SK-N-SH (cell line): Measurements from ENCODE around the gene ATF4. TPM values are rescaled to one million over a fixed set of nuclear protein-coding genes. Genes with fewer than 3 reads are reported as not detected.

ENCODE experiments used
- CTCF ChIA-PET: fragments of 300-600, 350-600 bp; formaldehyde crosslinking; extraction: SDS; loops from one replicate; lab custom pipeline; 2021; lab: Yijun Ruan, JAX
- POLR2A ChIA-PET: fragments of 350-600 bp; sonication (Branson Sonifier 250); formaldehyde crosslinking; extraction: SDS; loops from one replicate; lab custom pipeline; 2020; ENCODE audit warnings: antibody characterized with exemption, inconsistent platforms; lab: Yijun Ruan, JAX
- DNase-seq: peaks from one replicate; pipeline ENCODE4 v3.0.0; 2012
- H2AFZ ChIP-seq: fragments of 200-600 bp; sonication (generic); 2 replicates; pipeline ENCODE4 v1.8.1; 2016; ENCODE audit warnings: antibody characterized with exemption, mild to moderate bottlenecking, low read depth
- H3F3A ChIP-seq: fragments of 200-600 bp; sonication (generic); replicated peaks from 2 replicates; pipeline ENCODE3; 2016; ENCODE audit warnings: antibody characterized with exemption, mild to moderate bottlenecking; ENCODE audit not compliant: insufficient read depth
- H3K27ac ChIP-seq, 2 experiments: fragments of 200-500 bp in 1 of 2; fragments of 200-600 bp in 1 of 2; sonication (Bioruptor generic) in 1 of 2; sonication (generic), shearing (Covaris generic) in 1 of 2; 2 replicates each; pipeline versions ENCODE4 v1.5.1 to v1.6.1; 2014 to 2016; ENCODE audit warnings: low read depth in 2 of 2, inconsistent platforms in 1 of 2, low read length in 1 of 2, mild to moderate bottlenecking in 1 of 2, mixed read lengths in 1 of 2
- H3K27me3 ChIP-seq: fragments of 200-600 bp; sonication (generic), shearing (Covaris generic); 2 replicates; pipeline ENCODE4 v1.6.1; 2016; ENCODE audit warnings: mixed run types; ENCODE audit not compliant: insufficient read depth
- H3K36me3 ChIP-seq, 2 experiments: fragments of 200-500 bp in 1 of 2; fragments of 200-600 bp in 1 of 2; sonication (Bioruptor generic) in 1 of 2; sonication (generic) in 1 of 2; replicated peaks in 1 of 2; 2 replicates each; pipeline versions ENCODE3 to v1.5.1; 2014 to 2016; ENCODE audit warnings: low read length in 1 of 2, mild to moderate bottlenecking in 1 of 2; ENCODE audit not compliant: insufficient read depth in 2 of 2, control insufficient read depth in 1 of 2
- H3K4me1 ChIP-seq, 2 experiments: fragments of 200-500 bp in 1 of 2; fragments of 200-600 bp in 1 of 2; sonication (Bioruptor generic) in 1 of 2; sonication (generic), shearing (Covaris generic) in 1 of 2; 2 replicates each; pipeline versions ENCODE4 v1.5.1 to v1.6.1; 2014 to 2016; ENCODE audit warnings: low read depth in 1 of 2, low read length in 1 of 2, mixed run types in 1 of 2; ENCODE audit not compliant: insufficient read depth in 2 of 2, control insufficient read depth in 1 of 2
- H3K4me2 ChIP-seq: fragments of 200-600 bp; sonication (generic), shearing (Covaris generic); 2 replicates; pipeline ENCODE4 v1.6.1; 2017; ENCODE audit warnings: mixed run types
- H3K4me3 ChIP-seq, 2 experiments: fragments of 200-500 bp in 1 of 2; fragments of 200-600 bp in 1 of 2; sonication (Bioruptor generic) in 1 of 2; sonication (generic), shearing (Covaris generic) in 1 of 2; 2 replicates each; pipeline versions ENCODE4 v1.5.1 to v1.8.1; 2014 to 2016; ENCODE audit warnings: low read depth in 2 of 2, inconsistent platforms in 1 of 2, low read length in 1 of 2, mild to moderate bottlenecking in 1 of 2, mixed read lengths in 1 of 2, moderate library complexity in 1 of 2
- H3K79me2 ChIP-seq: fragments of 200-600 bp; sonication (generic); 2 replicates; pipeline ENCODE4 v1.8.1; 2017; ENCODE audit warnings: mild to moderate bottlenecking; ENCODE audit not compliant: insufficient read depth
- H3K9ac ChIP-seq: fragments of 200-600 bp; sonication (generic); 2 replicates; pipeline ENCODE4 v1.6.1; 2017; ENCODE audit warnings: mixed run types
- H3K9me2 ChIP-seq: fragments of 200-600 bp; sonication (generic); 2 replicates; pipeline ENCODE4 v1.6.1; 2017; ENCODE audit warnings: mixed run types
- H3K9me3 ChIP-seq: fragments of 200-600 bp; sonication (generic); 2 replicates; pipeline ENCODE4 v1.6.1; 2017; ENCODE audit warnings: mixed run types, mild to moderate bottlenecking, moderate library complexity
- H4K20me1 ChIP-seq: fragments of 200-600 bp; sonication (generic); 2 replicates; pipeline ENCODE4 v1.6.1; 2017; ENCODE audit warnings: mild to moderate bottlenecking, mixed run types; ENCODE audit not compliant: insufficient read depth
- EP300 ChIP-seq, 2 experiments: IDR thresholded peaks; 2 replicates each; pipeline versions ENCODE4 v1.4.0 to v1.6.1; 2012; ENCODE audit warnings: borderline replicate concordance in 1 of 2, low read depth in 1 of 2, low read length in 1 of 2
- EZH2phosphoT487 ChIP-seq: fragments of 200-600 bp; sonication (generic); IDR thresholded peaks from 2 replicates; pipeline ENCODE4 v1.6.1; 2017; ENCODE audit warnings: low read depth, mixed run types, mild to moderate bottlenecking, antibody characterized with exemption, moderate library complexity, borderline replicate concordance
- FOXJ3 ChIP-seq: sonication (generic); formaldehyde crosslinking; IDR thresholded peaks from 2 replicates; pipeline ENCODE4 v1.5.1; 2020; ENCODE audit warnings: mild to moderate bottlenecking, missing genetic modification reagents
- FOXM1 ChIP-seq: IDR thresholded peaks from 2 replicates; pipeline ENCODE4 v1.4.0; 2012; ENCODE audit warnings: low read depth, mild to moderate bottlenecking
- GATA2 ChIP-seq: sonication (generic); formaldehyde crosslinking; IDR thresholded peaks from 2 replicates; pipeline ENCODE4 v1.5.0; 2020; ENCODE audit warnings: mild to moderate bottlenecking, missing genetic modification reagents
- MEF2A ChIP-seq: IDR thresholded peaks from 2 replicates; pipeline ENCODE4 v1.4.0; 2012; ENCODE audit warnings: low read depth, borderline replicate concordance
- MXI1 ChIP-seq: IDR thresholded peaks from 2 replicates; pipeline ENCODE4 v1.6.1; 2012; ENCODE audit warnings: mild to moderate bottlenecking, low read depth, low read length, improper control_type of control experiment
- NFIC ChIP-seq: IDR thresholded peaks from 2 replicates; pipeline ENCODE4 v1.4.0; 2012; ENCODE audit warnings: borderline replicate concordance
- POLR2AphosphoS5 ChIP-seq: IDR thresholded peaks from 2 replicates; pipeline ENCODE4 v1.6.1; 2012; ENCODE audit warnings: low read depth, low read length
- RAD21 ChIP-seq: IDR thresholded peaks from 2 replicates; pipeline ENCODE4 v1.6.1; 2012; ENCODE audit warnings: mild to moderate bottlenecking, low read length
- RXRA ChIP-seq: IDR thresholded peaks from 2 replicates; pipeline ENCODE4 v1.4.0; 2012; ENCODE audit warnings: low read depth, mild to moderate bottlenecking, borderline replicate concordance
- SIN3A ChIP-seq: IDR thresholded peaks from 2 replicates; pipeline ENCODE4 v1.6.1; 2012; ENCODE audit warnings: low read depth, mild to moderate bottlenecking, low read length, moderate library complexity, borderline replicate concordance
- TAF1 ChIP-seq: IDR thresholded peaks from 2 replicates; pipeline ENCODE4 v1.6.1; 2012; ENCODE audit warnings: low read depth, mild to moderate bottlenecking, low read length, moderate library complexity, borderline replicate concordance
- YY1 ChIP-seq: IDR thresholded peaks from 2 replicates; pipeline ENCODE4 v1.4.0; 2012; ENCODE audit warnings: low read depth, mild to moderate bottlenecking
- WGBS: methylation state at CpG from one replicate; pipeline ENCODE4 v1.1.6; 2017; ENCODE audit warnings: low lambda C conversion rate; 5-methylcytosine and 5-hydroxymethylcytosine counted together
- polyA plus RNA-seq, 3 experiments: library from polyadenylated mRNA; depleted of rRNA; stranded (reverse); fragments of >200 nt; gene quantifications; 2 replicates each; pipeline ENCODE4 v1.2.3, GENCODE V29; 2012
- TF ChIP-seq, protein P1 (sequence below): IDR thresholded peaks from 2 replicates; pipeline ENCODE4 v1.4.0; 2012; ENCODE audit warnings: low read depth
- TF ChIP-seq, protein P2 (sequence below): IDR thresholded peaks from 2 replicates; pipeline ENCODE4 v1.6.1; 2012; ENCODE audit warnings: mild to moderate bottlenecking, low read depth, low read length, moderate library complexity

ATF4 gene
- polyA plus RNA-seq, 1 of the 3 experiments (the other 2 are of a cell fraction): 375 TPM

DNA sequence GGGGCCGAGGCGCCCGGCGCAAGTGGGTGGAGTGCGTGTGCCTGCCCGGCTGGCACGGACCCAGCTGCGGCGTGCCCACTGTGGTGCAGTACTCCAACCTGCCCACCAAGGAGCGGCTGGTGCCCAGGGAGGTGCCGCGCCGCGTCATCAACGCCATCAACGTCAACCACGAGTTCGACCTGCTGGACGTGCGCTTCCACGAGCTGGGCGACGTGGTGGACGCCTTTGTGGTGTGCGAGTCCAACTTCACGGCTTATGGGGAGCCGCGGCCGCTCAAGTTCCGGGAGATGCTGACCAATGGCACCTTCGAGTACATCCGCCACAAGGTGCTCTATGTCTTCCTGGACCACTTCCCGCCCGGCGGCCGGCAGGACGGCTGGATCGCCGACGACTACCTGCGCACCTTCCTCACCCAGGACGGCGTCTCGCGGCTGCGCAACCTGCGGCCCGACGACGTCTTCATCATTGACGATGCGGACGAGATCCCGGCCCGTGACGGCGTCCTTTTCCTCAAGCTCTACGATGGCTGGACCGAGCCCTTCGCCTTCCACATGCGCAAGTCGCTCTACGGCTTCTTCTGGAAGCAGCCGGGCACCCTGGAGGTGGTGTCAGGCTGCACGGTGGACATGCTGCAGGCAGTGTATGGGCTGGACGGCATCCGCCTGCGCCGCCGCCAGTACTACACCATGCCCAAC, 32.4 kb upstream of the ATF4 start:
- Histone ChIP-seq H3K4me2 (no peak overlapping the region), H3K9me2 (no peaks in the 10 kb centered on the region), H3K27ac (no peak overlapping the region), H3K27me3 (no peaks in the 10 kb centered on the region), H3F3A (no peaks in the 10 kb centered on the region), H2AFZ (no peak overlapping the region), H3K9me3 (no peaks in the 10 kb centered on the region), H3K4me3 (no peak overlapping the region), H3K9ac (no peak overlapping the region), H3K79me2 (no peaks in the 10 kb centered on the region), H3K4me1 (no peaks in the 10 kb centered on the region; a peak in 1 of 4 replicates), H3K36me3 (no peaks in the 10 kb centered on the region), H4K20me1 (no peaks in the 10 kb centered on the region)
- POLR2A ChIA-PET: no interaction called here
- 88% methylated on average over 19 of the region's 70 CpGs for WGBS
- no peak for DNase-seq
- no peak for TF ChIP-seq SIN3A
- TF ChIP-seq TAF1: no peak
- TF ChIP-seq MEF2A: no peak
- TF ChIP-seq EZH2phosphoT487: no peak
- TF ChIP-seq, protein P1, sequence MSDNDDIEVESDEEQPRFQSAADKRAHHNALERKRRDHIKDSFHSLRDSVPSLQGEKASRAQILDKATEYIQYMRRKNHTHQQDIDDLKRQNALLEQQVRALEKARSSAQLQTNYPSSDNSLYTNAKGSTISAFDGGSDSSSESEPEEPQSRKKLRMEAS: no peak
- TF ChIP-seq RXRA: no peak
- no peak for TF ChIP-seq NFIC
- TF ChIP-seq FOXM1: no peak
- TF ChIP-seq, protein P2, sequence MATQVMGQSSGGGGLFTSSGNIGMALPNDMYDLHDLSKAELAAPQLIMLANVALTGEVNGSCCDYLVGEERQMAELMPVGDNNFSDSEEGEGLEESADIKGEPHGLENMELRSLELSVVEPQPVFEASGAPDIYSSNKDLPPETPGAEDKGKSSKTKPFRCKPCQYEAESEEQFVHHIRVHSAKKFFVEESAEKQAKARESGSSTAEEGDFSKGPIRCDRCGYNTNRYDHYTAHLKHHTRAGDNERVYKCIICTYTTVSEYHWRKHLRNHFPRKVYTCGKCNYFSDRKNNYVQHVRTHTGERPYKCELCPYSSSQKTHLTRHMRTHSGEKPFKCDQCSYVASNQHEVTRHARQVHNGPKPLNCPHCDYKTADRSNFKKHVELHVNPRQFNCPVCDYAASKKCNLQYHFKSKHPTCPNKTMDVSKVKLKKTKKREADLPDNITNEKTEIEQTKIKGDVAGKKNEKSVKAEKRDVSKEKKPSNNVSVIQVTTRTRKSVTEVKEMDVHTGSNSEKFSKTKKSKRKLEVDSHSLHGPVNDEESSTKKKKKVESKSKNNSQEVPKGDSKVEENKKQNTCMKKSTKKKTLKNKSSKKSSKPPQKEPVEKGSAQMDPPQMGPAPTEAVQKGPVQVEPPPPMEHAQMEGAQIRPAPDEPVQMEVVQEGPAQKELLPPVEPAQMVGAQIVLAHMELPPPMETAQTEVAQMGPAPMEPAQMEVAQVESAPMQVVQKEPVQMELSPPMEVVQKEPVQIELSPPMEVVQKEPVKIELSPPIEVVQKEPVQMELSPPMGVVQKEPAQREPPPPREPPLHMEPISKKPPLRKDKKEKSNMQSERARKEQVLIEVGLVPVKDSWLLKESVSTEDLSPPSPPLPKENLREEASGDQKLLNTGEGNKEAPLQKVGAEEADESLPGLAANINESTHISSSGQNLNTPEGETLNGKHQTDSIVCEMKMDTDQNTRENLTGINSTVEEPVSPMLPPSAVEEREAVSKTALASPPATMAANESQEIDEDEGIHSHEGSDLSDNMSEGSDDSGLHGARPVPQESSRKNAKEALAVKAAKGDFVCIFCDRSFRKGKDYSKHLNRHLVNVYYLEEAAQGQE: no peak
- TF ChIP-seq POLR2AphosphoS5: no peak
- no peak for TF ChIP-seq EP300 (IDR thresholded peaks at IDR 0.05; ENCODE audit: borderline replicate concordance in 1 of 2, low read depth in 1 of 2, low read length in 1 of 2)
- TF ChIP-seq RAD21: no peak
- no peak for TF ChIP-seq FOXJ3 (CRISPR knock-in tag)
- no peak for TF ChIP-seq YY1
- no peak for TF ChIP-seq MXI1
- TF ChIP-seq GATA2 (CRISPR knock-in tag): no peak
- CTCF ChIA-PET: interaction anchor here (0.8 to 1.0 kb wide), 3 partner anchors 27 to 89 kb away, joined by 4 to 5 read pairs (median 4); partner anchors contain the start of gene TAB1
